ENCODE measurements around the gene VDR. TPM values are rescaled to one million over a fixed set of nuclear protein-coding genes. Genes with fewer than 3 reads are reported as not detected.

VDR gene
- total RNA-seq, 1 experiment from 2014 or later: 9.5 TPM

DNA sequence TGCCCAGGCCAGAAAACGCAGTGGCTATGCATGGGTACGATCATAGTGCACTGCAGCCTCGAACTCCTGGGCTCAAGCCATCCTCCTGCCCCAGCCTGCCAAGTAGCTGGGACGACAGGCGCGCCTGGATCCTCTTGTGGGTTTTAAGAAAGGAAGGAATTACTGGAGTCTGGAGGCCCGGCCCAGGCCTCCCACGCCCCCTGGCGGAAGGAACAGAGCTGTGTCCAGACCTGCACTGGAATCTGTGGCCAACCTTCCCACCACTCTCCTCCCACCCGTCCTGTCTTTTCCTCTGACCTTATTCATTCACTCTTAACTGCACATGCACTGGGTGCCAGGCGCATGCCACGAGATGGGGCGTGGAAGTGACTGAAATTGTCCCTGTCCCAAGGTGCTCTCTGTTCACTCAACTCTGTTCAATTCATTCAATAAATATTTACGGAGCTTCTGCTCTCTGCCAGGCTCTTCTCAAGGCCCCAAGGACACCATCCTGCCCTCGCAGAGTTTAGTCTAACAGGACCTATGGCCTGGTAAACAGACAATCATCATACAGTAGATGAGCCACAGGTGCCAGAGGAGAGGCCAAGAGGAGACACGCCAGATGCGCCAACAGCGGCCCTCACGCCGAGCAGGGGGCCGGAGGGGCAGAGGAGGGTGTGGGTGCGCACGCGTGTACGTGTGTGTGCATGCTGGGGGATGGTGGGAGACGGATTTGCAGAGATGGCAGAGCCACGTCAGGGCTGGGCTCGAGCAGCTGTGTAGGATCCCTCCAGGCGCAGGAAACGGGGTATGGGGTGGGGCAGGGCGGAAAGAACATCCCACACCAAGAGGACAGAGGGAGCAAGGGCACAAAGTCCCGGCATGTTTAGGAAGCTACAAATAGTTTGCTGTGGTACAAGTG lies 44.9 kb upstream of the VDR start:
- intact Hi-C loops (cut with micrococcal nuclease): loop anchor here (1.0 to 10.0 kb wide), 4 partner anchors 45 to 234 kb away; partner anchors contain the start of gene VDR
- ATAC-seq: peak; percentile 98
- TF ChIP-seq, protein P1, sequence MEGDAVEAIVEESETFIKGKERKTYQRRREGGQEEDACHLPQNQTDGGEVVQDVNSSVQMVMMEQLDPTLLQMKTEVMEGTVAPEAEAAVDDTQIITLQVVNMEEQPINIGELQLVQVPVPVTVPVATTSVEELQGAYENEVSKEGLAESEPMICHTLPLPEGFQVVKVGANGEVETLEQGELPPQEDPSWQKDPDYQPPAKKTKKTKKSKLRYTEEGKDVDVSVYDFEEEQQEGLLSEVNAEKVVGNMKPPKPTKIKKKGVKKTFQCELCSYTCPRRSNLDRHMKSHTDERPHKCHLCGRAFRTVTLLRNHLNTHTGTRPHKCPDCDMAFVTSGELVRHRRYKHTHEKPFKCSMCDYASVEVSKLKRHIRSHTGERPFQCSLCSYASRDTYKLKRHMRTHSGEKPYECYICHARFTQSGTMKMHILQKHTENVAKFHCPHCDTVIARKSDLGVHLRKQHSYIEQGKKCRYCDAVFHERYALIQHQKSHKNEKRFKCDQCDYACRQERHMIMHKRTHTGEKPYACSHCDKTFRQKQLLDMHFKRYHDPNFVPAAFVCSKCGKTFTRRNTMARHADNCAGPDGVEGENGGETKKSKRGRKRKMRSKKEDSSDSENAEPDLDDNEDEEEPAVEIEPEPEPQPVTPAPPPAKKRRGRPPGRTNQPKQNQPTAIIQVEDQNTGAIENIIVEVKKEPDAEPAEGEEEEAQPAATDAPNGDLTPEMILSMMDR (IDR thresholded peaks at IDR 0.05 in 2 of 3, conservative IDR thresholded peaks at IDR 0.05 in 1 of 3; ENCODE audit: borderline replicate concordance in 1 of 3, insufficient read depth in 1 of 3, low read depth in 2 of 3, low read length in 2 of 3): peak; percentile 85 to 96 (median 91)
- TF ChIP-seq RAD21 (IDR thresholded peaks at IDR 0.05; ENCODE audit: low read depth): peak; percentile 89
- TF ChIP-seq POLR2AphosphoS5 (IDR thresholded peaks at IDR 0.05; ENCODE audit: low read depth, low read length): no peak
- TF ChIP-seq YY1 (IDR thresholded peaks at IDR 0.05; ENCODE audit: extremely low read depth, insufficient replicate concordance, low read depth, low read length): peak; percentile 43
- POLR2A ChIA-PET: interaction anchor here (2.0 kb wide), 1 partner anchor 44 kb away, joined by 5 read pairs; the partner anchor contains the start of gene VDR
- Histone ChIP-seq H3K4me1 (ENCODE audit: control insufficient read depth in 1 of 2, insufficient read depth in 2 of 2, low read length in 2 of 2) (peaks cover 12 to 46% of the 10 kb centered on the region in 2 experiments; a peak in 3 of 4 replicates), H3K27ac (ENCODE audit: low read depth, low read length) (no peak overlapping the region; the same call in 1 of the 2 replicates), H3K27me3 (ENCODE audit: insufficient read depth, low read length) (no peaks in the 10 kb centered on the region), H3K9ac (ENCODE audit: low read length) (no peak overlapping the region), H2AFZ (ENCODE audit: low read depth, low read length, poor library complexity, severe bottlenecking) (peak overlapping the region; percentile 88), H3K36me3 (ENCODE audit: control insufficient read depth in 1 of 2, insufficient read depth in 2 of 2, low read length in 2 of 2) (no peaks in the 10 kb centered on the region), H4K20me1 (ENCODE audit: insufficient read depth) (no peaks in the 10 kb centered on the region), H3K79me2 (ENCODE audit: insufficient read depth, low read length) (no peaks in the 10 kb centered on the region), H3K4me3 (replicated peaks in 1 of 2; ENCODE audit: low read depth in 1 of 2, low read length in 2 of 2) (no peak overlapping the region), H3K9me3 (ENCODE audit: control insufficient read depth in 1 of 2, insufficient read depth in 1 of 2, low read depth in 1 of 2, low read length in 2 of 2) (no peaks in the 10 kb centered on the region), H3K4me2 (ENCODE audit: low read length) (peak overlapping the region; percentile 35; the same call in 1 of the 2 replicates), H3K9me2 (ENCODE audit: insufficient read depth) (no peaks in the 10 kb centered on the region)
- BruUV-seq (replicated peaks): no TSS peak
- CTCF ChIA-PET: interaction anchor here (0.6 to 2.7 kb wide), 19 partner anchors 8 to 668 kb away, joined by 3 to 17 read pairs (median 3); partner anchors contain the start of genes PFKM, TMEM106C and VDR
- DNase-seq (ENCODE audit: low read depth, low spot score): peak; percentile 69
- RAD21 ChIA-PET (ENCODE audit: low non-redundant PET in 1 of 2, low total read pairs in 2 of 2, uncharacterized antibody in 2 of 2, unreplicated experiment in 2 of 2): interaction anchor here (1.2 to 1.5 kb wide), 5 partner anchors 45 to 111 kb away, joined by 3 to 10 read pairs (median 7); partner anchors contain the start of gene VDR (in 2 of the 2)

Data from HCT116 (cell line).